Renal cortex interstitium (tissue), 15 donors: Measurements from ENCODE around the gene VPREB1. TPM values are rescaled to one million over a fixed set of nuclear protein-coding genes. Genes with fewer than 3 reads are reported as not detected.
A peak's percentile ranks its signal among the peaks of the same experiment; 100 is the strongest.
"Not testable (repeated sequence)": the region's sequence is repeated elsewhere in the genome, so short reads cannot be mapped to it uniquely, and the experiment has no call there.

Experiments
- DNase-seq, 11 donors: peaks; one replicate each; pipeline ENCODE4 v3.0.0-alpha.2; 2013; ENCODE audit warnings: low read depth in 9 of 11, low spot score in 4 of 11; ENCODE audit errors: extremely low read depth in 1 of 11
- long read RNA-seq, 16 experiments: transcript quantifications; one replicate each; lab custom pipeline, GENCODE V29; 2026
- polyA plus RNA-seq, 3 donors: library from polyadenylated mRNA; unstranded; fragments of 120-200 nt; gene quantifications; one replicate each; pipeline ENCODE4 v1.2.1, GENCODE V29; 2013; ENCODE audit not compliant: insufficient read length in 3 of 3

VPREB1 gene, protein sequence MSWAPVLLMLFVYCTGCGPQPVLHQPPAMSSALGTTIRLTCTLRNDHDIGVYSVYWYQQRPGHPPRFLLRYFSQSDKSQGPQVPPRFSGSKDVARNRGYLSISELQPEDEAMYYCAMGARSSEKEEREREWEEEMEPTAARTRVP
- polyA plus RNA-seq = under 1 TPM in 2 of 3 donors, not detected in 1; 0.33 to 0.49 TPM
- long read RNA-seq, donor 1 = 0 reads
- long read RNA-seq, donor 2 = 0 reads
- long read RNA-seq, donor 3, partial matches to known transcripts = 0 of 1 reads
- long read RNA-seq, donor 3, other reads (novel, unspliced or antisense) = 0 of 1 reads
- long read RNA-seq, donor 4 = 0 reads
- long read RNA-seq, donor 5 = 0 reads
- long read RNA-seq, donor 6 = 0 reads
- long read RNA-seq, donor 7 = 0 reads
- long read RNA-seq, donor 8 = 0 reads
- long read RNA-seq, donor 9 = 0 reads
- long read RNA-seq, donor 10 = 0 reads
- long read RNA-seq, donor 11 = 0 reads
- long read RNA-seq, donor 12 = 0 reads
- long read RNA-seq, donor 13 = 0 reads
- long read RNA-seq, donor 14 = 0 reads
- long read RNA-seq, donor 15 = 0 reads
- long read RNA-seq, donor 16 = 0 reads

DNA sequence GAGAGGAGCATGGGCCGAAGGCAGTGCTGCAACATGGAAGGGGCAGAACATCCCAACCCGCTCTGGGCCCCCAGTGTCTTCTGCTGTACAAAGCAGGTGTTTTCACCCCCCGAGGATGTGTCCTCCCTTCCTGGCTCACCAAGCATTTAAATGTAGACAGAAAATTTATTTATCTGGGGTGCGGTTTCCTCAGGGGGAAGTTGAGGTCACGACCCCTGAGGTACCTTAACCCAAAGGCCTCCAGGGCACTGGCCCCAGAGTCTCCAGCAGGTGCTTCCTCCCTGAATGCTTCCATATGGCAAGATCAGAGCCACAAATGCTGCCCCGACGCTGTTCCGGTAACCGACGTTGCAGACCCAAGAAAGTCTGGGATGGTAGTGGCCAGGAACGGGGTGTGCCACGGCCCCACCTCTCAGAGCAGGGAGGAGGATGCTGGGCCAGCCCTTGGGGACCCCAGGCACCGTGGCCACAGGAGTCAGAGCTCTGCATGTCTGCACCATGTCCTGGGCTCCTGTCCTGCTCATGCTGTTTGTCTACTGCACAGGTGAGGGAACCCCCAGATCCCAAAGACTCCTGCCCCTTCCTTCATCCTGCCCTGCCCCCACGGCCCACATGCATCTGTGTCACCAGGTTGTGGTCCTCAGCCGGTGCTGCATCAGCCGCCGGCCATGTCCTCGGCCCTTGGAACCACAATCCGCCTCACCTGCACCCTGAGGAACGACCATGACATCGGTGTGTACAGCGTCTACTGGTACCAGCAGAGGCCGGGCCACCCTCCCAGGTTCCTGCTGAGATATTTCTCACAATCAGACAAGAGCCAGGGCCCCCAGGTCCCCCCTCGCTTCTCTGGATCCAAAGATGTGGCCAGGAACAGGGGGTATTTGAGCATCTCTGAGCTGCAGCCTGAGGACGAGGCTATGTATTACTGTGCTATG is at the start of gene VPREB1:
Gene VPREB1, plus strand, starts transcription at position 471 of the 935 bp plus-strand sequence. Its CDS starts 28 bp downstream, at position 499.
- DNase-seq = no peak

DNA sequence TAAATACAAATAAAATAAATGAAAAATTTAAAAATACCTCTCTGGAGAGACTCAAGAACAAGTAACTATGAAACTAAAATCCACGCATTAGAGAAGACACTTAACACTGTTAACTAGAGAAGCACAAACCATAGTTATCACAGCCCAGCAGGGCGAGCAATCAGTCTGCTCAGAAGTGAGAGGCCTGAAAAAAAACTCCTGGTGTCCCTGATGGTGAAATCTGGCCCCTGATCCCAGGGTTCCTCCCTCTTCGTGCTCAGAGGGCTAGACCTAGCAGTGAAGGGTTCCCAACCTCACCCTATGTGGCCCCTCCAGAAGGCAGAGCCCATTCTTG is 49.7 kb upstream of the VPREB1 start:
- no peak for DNase-seq

DNA sequence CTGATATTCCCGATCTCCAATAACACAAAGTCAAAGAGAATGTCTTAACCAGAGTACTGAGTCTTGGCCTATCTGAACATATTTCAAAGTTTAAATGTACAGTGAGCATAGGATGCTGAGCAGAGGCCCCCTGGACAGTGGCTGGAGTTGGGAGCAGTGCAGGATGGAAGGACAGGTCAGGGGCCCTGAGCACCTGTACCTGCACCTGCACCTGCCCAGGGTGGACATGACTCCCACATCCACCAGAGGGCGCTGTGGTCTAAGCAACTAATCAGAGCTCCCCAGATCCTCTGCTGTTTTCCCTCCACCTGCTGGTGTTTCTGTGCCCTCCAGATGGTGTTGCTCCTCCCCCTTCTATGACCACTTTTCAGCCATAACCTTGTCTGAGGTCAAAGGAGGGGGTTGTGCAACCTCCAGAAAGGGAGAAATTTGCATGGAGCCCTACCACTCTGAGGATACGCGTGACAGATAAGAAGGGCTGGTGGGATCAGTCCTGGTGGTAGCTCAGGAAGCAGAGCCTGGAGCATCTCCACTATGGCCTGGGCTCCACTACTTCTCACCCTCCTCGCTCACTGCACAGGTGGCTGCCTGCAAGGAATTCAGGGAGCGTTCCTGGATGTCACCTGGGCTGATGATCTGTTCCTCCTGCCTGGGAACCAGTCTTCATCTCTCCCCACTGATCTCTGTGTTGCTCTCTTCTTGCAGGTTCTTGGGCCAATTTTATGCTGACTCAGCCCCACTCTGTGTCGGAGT is 49.1 kb upstream of the VPREB1 start:
- DNase-seq = peak in 10 of 11 donors; percentile 48 to 74 (median 56)

DNA sequence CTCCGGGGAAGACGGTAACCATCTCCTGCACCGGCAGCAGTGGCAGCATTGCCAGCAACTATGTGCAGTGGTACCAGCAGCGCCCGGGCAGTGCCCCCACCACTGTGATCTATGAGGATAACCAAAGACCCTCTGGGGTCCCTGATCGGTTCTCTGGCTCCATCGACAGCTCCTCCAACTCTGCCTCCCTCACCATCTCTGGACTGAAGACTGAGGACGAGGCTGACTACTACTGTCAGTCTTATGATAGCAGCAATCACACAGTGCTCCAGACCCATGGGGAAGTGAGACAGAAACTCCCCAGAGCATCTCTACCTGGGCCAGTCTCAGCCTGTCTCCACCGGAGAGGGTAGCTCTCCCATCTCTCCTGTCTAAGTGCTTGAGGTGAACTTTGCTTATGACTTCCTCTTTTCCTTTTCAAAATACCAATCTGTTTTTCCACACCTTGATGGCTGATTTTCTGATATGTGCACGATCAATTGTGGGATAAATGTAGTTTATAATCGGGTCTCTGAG is 48.5 kb upstream of the VPREB1 start:
- no peak for DNase-seq

DNA sequence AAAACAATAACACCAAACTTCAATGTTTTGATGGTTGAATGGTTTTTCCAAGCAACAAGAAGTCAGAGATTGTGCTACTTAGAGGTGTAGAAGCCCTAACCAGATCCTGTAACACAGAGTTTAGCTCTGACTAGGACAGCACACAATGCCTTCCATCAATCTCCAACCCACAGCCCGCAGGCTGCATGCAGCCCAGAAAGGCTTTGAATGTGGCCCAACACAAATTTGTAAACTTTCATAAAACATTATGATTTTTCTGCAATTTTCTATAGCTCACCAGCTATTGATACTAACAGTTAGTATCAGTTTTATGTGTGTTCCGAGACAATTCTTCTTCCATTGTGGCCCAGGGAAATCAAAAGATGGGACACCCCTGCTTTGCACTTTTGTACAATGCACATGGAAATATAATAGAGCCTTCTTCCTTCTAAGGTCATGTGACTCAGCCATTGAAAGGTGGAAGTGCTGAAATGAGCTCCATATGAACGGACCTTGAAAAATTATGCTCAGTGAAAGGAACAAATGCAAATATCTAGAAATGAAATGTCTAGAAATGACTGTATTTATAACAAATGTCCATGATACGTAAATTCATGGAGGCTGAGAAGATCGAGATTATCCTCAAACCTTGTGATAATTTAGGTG is 47.6 kb upstream of the VPREB1 start:
- DNase-seq = no peak

DNA sequence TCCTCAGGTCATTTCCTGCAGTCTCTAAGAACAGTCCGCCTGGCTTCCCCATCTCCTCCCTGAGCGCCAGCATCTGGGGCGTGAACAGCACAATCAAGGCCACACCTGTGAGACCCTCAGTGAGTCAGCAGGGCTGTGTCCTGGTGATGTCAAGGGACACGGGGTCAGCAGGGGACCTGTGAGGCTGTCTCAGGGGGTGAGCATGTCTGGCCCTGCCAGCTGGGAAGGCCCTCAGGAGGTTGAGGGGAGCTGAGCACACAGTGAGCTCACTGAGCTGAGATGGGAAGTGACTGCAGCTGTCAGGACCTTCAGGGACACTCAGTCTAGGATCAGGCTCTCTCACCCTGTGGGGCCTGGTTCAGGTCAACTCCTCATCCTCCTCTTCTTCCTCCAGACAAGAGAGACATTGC is 46.6 kb upstream of the VPREB1 start:
- no peak for DNase-seq

DNA sequence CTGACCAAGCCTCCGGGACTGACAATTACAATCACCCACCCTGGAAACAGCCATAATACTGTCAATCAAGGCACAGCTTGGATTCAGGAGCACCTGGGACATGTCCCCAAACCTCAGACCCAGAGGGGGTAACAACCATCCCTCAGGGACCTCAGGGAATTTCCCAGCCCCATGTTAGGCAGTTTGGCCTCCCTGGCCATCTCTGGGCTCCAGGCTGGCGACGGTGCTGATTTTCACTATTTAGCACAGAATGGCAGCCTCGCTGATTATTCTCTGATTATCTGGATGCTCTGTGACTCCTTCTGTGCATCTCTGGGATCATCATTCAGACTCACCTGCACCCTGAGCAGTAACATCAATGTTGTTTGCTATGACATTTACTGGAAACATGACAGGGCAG is 45.8 kb upstream of the VPREB1 start:
- no peak for DNase-seq

DNA sequence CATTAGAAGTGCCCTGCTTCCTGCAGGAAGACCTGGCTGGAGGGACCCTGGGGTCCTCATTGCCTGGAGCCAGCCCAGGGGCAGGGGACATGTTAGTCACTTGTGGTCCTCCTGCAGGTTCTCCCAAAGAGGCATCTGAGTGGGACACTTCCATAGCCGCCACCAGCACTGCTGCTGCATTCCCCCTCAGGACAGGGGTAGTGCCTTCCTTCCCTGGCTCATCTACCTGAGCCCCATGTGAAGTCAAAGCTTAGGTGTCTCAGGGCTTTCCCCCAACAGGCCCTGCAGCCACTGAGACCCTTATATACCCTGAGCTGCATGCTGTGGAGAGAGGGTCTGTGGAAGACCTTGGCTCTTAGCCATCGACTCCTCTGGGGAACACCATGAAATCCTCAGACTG is 45.0 kb upstream of the VPREB1 start:
- DNase-seq = no peak

DNA sequence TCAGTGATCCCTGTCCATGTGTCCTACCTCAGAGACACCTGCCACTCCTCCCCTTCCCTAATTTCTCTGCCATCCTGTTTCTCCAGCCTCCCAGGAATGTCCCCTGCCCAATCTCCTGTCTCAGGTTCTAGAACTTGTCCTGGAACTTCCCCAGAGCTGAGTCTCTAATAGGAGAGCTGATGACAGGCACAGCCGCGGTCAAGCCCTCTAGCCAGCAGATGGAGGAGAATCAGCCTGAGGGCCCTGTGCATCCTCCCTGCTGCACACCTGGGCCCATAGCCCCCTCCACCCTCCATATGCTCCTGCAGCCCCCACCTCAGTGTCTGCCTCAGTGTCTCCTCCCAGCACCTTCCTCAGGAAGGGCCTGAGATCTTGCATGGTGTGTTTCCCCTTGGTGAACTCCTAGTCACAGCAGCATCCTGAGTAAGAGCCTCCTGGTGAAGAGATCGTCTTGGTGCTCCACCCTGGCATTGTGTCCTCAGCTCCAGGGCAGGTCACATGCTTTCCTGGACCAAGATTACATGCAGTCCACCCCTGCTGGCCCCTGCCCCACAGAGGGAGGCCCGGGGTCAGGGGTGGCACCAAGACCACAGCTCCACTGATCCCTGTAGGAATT is 43.9 kb upstream of the VPREB1 start:
- no peak for DNase-seq

DNA sequence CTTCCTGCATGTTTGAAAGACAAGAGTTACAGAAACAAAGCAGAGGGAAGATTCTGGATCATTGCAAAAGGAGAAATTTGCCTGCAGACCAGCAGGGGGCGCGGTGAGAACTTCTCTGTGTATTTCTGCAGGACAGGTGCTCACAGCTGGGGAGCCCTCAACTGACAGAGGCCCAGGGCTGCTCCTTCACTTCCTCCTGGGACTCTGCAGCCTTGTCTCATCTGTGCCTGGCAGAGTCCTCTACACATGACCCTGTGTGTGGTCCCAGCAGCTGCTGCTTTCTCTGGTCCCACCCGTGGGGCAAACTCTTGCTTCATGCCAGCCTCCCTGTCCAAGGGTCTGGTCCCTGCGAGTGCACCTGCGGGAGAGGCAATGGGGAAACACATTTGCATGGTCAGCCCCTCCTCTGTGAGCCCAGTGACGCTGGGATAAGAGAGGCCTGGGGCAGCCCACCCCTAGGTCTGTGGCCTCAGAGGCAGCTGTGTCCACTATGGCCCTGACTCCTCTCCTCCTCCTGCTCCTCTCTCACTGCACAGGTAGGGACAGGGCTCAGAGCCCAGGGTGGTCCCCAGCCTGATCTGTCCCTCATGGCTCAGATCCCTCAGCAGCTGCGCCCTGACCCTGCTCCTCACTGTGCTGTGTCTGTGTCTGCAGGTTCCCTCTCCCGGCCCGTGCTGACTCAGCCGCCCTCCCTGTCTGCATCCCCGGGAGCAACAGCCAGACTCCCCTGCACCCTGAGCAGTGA is 43.2 kb upstream of the VPREB1 start:
- DNase-seq = peak in 2 of 11 donors; percentile 15 to 63

DNA sequence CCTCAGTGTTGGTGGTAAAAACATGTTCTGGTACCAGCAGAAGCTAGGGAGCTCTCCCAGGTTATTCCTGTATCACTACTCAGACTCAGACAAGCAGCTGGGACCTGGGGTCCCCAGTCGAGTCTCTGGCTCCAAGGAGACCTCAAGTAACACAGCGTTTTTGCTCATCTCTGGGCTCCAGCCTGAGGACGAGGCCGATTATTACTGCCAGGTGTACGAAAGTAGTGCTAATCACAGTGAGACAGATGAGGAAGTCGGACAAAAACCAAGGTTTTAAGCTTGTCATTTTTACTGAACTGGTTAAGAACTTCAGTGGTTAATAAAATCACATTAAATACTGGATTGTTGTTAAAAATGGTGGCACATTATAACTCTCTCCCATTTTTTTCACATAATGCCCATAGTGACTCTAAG is 42.6 kb upstream of the VPREB1 start:
- no peak for DNase-seq

DNA sequence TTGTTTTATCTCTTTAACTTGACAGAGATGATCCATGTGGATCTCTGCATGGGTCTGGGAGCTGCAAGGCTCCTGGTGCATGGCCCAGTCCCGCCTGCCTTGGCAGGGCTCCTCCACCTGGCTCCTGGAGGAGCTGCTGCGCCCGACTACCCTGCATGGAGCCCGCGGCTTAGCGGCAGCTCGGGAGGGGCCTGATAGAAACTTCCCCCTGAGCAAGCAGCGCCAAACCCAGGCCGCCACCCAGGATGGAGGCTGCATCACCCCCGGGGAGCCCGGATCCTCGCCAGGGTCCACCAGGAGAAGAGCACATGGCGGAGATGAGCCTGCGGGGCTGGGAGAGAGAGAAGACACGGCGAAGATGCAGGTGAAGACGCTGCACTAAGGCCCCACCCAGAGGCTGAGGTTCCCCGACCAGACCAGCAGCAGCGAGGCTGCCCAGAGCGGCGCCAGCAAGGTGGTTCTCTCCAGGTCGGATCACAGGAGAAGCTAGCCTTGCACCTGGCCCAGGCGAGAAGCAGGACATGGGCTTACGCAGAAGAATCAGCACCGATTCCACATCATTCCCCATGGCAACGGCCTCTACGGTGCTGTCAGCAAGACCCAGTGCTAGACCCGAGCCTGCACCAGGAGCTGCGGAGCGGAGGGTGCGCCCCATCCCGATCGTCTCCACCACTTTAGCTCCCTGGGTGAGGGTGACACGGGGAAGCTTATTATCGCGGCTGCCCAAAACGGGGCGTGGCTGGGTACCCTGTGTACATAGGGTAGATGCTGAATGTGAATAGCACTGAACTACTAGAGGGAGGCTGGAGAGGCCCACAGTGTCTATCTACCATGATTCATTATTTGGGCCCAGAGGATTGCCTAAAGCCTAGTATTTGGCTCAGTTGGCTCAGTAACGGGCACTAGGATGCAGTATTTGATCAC is 41.3 kb upstream of the VPREB1 start:
- no peak for DNase-seq

DNA sequence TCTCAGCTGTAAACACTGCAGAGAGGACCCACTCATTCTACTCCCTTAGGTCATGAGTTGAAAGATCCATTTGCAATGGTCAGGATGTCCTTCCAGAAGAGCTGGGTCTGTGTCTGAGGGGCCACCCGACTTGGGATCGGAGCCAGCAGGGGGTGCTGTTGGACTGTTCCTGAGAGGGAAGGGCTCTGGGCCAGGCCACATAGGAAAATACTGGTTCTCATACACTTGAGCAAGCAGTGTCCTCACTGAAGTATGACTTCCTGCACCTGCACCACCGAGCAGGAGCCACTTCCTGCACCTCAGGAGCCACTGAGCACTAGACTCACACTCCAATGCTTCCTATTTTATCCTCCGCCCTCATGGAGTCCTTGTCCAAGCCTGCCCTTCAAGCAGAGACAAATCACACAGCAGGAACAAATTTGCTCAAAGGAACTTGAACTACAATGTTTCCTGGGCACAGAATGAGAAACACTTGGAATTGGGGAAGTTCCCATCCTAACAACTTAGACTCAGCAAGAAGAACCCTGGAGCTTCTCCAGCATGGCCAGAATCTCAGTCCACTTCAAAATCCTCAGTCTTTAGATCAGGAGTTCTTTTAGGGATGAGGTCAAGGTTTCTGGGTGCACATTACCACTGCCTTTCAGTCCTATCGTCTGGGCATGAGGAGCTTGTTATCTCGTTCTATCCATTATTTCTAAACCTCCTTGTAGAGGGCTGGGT is 36.6 kb upstream of the VPREB1 start:
- DNase-seq = peak; percentile 42 to 76 (median 64)

DNA sequence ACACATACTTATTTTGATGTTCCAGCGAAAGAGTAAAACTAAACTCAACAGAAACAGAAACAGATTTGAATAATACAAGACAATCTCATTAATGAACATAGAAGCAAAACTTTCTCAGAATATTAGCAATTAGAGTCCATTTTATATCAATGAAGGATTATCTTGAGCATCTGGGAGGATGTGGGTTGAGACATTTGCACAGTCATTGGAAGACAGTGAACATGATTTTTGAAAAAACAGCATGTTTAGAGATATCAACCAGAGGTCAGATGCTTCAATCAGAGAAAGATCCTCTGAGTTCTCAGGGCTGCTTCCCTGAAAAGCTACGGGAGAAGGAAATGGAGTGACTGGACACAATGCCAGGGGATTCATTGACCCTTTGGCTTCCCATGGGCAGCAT is 35.9 kb upstream of the VPREB1 start:
- no peak for DNase-seq

DNA sequence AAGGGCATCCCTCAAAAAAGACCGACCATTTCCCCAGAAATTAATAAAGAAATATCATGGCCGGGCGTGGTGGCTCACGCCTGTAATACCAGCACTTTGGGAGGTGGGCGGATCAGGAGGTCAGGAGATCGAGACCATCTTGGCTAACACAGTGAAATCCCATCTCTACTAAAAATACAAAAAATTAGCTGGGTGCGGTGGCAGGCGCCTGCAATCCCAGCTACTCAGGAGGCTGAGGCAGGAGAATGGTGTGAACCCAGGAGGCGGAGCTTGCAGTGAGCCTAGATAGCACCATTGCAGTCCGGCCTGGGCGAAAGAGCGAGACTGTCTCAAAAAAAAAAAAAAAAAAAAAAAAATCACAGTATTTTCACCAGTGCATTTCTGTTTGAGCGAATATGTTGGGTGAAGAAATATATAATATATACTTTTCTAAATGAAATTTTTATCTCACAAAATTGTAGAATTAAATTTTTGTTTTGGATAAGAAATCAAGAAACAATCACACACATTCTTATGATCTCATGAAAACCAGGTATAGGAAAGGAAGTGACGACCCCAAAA is 35.4 kb upstream of the VPREB1 start:
- DNase-seq = not testable (repeated sequence)
